Muscle of back (tissue), 11 donors: ENCODE results near the gene SMG6. TPM values are rescaled to one million over a fixed set of nuclear protein-coding genes. Genes with fewer than 3 reads are reported as not detected.

Source experiments
- DNase-seq, 3 donors: peaks; one replicate each; pipeline versions ENCODE4 v3.0.0 to v3.0.0-alpha.2; 2013
- polyA plus RNA-seq, 10 donors: library from polyadenylated mRNA; unstranded; fragments of 120-200 nt; gene quantifications; one replicate each; pipeline ENCODE4 v1.2.1, GENCODE V29; 2013; ENCODE audit not compliant: insufficient read length in 10 of 10

Gene SMG6
- polyA plus RNA-seq, 10 donors = 12.5 to 20.1 (median 16.8) TPM

DNA sequence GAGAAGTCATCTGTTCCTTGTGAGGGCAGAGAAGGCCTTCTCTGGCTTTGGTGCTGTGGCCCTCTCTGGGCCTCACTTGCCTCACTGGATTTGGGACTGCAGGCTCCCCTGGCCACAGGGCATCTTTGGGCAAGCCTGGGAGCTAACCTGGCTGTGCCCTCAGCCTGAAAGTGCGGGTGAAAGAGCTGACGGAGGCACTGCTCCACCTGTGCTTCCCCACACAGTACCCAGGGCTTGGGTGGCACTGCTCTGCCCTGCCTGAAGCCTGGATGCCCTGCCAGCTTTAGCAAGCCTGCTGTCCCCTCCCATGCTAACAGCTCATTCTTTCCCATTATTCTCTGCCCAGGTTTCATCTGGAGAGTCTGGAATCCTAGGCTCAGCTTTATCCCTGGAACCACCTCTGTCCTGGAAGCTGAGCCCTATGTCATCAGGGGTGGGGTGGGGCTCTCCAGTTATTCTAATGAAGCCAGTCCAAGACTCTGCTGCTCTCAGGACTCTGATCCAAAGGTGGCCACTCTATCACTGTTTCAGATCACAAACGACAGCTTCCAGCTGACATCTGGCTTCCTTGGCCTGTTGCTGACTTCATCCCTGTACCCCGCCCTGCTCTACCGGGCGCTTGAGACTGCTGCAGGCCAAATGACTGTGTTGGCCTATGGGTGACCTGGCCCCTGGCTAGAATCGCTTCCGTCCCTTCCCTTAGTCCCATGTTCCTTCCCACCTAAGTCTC lies 219.4 kb downstream of the SMG6 start:
- peak in 2 of 3 donors; percentile 86 to 92 for DNase-seq

DNA sequence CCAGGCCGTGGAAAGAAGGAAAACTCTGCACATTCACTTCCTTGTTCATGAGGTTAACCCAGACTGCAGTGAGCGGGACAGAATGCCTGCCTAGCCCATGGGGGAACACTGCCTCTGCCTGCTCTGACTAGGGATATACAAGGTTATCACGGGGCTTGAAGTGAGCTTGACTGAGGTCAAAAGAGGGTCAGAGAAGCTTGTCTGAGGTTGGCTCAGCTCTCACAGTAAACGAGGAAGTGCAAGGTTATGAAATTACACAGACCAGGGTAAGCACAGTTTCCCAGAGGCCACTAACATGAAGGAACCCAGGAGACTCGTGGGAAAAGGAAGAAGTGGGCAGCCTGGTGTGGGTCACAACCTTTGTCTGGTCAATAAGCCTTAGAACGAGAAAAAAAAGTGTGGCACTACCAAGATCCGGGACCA lies 220.0 kb downstream of the SMG6 start:
- DNase-seq = peak in 2 of 3 donors; percentile 35 to 64

DNA sequence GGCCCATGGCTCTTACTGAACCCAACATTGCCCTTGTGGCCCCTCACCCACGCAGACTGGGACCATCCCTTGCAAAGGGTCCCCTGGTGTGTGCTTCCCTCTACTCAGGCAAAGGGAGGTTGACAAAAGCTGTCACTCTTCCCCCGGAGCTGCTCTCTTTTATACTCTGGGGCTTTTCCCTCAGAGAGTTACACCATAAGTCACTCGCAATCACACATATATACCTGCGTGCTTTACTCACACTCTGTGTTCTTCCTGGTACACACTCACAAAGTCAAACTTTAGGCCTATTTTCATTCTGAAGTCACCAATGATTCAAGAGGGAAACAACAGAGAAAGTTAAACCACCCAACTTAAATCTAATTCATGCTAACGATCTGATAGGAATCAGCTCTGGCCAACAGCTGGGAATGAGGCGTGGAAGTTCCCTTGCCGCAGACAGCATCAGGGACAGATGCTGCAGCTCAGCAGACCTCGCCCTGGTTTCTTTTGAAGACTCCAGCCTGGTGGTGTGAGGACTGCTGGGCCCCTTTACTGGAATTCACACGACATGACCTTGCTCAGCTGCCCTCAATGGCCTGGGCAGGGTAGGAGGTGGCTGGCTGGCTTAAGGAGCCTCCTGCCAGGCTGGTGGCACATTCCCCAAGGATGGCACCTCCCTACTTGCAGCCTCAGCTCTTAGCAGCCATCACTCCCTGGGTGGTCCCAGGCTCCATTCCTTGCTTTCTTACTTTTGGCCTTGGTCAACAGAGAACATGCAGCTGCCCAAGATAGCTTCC lies 221.4 kb downstream of the SMG6 start:
- DNase-seq = peak in 1 of 3 donors; percentile 53

DNA sequence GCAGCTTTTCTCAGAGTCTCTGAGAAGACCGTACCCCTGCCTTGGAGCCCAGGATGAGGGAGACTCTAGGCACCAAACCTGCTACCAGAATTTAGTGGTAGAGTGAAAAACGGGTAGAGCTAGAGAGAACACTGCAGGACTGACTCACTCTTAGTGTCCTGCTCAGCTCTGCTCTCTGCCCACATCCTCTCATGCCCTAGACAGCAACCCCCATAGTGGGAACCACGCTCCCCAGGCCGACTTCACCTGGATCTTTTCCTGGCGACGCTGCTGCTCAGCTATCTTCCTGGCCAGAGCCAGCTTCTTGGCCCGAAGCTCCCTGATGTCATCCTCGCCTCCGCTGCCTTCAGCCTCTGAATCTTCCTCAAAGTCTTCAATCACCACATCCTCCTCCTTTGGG lies 222.0 kb downstream of the SMG6 start:
- DNase-seq = no peak

DNA sequence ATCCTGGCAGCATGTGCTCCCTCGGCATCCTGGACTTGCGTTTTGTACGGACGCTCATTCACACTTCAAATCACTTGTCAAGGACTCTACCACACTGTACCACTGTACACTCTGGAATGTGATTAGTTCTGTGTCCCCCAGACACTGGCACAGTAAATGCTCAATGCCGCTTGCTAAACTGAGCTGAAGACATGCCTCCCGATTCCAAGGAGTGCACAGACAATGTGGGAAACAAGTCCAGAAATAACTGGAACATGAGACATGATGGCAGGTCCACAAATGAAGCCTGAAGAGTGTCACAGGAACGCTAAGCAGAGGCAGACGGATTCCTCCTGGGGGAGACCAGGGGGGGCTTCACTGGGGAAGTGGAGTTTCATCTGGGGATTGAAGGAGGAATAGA lies 226.5 kb downstream of the SMG6 start:
- no peak for DNase-seq

DNA sequence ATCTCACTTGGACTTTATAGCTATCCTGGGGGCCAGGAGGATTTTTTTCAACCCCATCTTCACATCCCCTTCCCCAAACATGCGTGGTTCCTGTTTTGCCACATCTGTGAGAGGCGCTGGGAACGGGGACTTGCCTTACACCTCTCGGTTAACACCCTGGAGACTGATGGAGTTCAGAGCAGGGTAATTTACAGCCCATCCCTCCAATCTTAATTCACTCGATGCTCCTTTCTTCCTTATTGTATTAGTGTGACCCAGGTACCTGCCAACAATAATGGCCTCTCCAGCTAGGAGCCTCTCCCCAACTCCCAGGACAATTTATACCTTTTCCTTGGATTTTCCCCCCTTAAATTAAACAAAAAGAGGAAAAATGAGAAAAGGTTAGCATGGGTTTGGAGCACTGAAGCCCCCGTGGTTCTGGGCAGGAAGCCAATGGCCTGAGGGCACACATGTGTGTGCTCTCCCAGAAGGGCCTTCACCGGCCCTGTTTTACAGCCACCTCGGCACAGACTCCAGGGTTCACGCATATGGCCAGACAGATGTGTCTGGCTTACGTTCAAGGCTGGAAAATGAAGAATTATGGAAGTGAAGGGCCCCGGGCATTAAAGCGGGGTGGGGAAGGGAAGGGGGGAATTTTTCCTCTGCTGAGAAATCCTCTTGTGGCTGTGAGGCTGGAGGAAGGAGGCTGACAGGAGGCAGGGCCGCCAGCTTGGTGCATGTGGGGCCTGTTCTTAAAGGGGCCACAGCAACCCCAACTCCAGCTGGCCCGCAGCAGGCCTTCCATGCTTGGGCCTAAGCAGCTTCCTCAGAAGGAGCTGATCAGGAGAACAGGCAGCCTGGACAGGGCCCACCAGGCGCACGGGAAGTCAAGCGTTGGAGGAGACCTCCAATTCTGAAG lies 227.2 kb downstream of the SMG6 start:
- peak in 2 of 3 donors; percentile 71 to 91 for DNase-seq

DNA sequence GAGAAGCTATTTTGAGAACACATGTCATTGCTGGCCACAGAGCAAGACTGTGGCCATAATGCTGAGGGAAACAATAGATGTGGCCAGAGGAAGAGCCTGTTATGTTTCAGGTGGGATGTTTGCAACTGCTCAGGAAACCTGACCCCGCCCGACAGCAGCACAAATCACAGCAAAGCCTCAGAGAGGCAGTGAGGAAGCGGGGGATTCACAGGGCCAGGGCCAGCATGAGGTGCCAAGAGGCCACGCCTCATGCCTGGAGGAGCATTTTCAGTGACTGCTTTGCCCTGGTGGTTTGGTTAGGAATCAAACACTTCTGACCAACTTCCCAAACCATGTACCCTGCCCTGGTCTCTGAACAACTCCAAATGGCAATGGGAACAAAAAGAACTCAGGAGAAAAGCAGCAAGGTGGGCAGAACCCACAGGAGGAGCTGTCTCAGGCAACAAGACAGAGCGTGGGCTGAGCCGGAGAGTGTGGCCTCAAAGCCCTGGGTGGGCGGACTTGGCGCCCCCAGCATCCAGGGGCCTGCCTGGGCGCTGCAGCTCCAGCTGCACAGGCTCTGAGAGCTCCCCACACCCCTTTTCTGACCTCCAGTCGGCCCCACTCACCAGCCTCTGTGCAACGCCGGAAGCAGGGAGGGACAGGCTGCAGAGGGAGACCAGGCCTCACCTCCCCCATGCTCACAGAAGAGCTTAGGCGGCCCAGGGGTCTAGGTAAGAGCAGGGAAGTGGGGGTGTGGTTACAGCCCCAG lies 228.1 kb downstream of the SMG6 start:
- DNase-seq = peak in 2 of 3 donors; percentile 80 to 94

DNA sequence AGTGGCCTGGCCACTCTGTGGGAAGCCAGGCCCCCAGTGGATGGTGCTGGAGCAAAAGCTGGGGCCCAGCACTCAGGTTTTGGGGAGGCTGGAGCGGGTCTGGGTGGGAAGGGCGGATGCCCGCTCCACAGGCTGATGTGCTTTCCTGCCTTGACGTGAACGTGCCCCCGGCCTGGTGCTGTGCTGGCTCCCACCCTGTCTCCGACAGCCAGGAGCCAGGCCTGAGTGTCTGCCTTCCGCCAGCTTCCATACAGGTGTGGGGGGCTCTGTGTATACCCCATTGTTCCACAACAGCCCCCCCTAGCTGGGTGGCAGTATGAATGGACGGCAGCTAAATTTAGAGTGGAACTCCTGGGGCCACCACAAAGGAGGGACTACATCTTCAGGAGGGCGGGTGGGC lies 228.7 kb downstream of the SMG6 start:
- no peak for DNase-seq

DNA sequence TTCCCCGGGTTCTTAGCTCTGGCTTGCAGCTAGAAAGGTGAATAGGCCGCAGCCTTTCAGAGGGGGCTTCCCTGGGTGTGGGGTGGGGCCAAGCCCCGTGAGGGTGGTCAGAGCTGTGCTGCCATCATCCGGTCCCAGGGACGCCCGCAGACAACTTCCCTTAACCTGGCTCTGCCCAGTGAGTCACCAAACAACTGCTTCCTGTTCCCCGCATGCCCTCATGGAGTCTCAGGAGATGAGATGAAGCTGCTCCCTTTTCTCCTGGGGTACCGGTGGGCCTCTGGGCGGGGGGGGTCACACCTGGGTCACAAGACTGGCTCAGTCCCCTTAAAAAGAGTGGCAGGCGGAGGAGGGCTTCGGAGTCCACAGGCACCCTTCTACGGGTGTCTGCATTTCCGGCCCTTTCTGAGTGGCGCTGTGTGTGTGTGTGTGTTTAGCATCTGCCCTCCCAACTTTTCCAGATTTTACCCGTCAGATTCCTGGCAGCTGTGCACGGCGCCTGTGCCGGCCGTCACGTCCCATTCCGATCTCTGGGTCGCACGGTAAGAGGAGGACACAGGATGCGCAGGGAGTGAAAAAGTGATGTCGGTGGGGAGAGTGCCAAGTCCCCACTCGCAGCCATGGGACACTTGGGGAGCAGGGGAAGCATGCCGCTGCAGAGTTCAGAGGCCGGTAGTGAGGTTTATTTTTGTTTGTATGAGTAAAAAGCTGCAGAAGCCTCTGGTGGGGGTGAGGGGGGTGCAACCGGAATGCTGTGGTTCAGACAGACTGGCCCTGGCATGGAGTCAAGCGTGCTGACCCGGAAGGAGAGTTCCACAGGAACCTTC lies 231.9 kb downstream of the SMG6 start:
- peak in 2 of 3 donors; percentile 25 to 75 for DNase-seq

DNA sequence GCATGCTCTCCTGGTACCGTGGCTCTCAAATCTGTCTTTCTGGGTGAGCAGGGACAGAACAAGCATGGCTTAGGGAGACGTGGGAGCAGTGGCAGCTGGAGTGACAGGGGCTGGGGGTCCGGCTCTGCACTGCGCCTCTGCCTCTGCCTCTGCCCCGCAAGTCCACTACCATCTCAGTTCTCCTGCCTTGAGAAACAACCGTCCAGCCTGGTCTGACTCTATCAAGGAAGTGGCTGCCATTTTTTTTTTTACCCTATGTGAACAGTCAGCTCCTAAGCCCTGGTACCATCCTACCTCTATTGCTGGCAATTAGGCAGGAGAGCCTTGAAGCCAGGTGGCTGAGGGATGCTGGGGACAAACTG lies 232.6 kb downstream of the SMG6 start:
- no peak for DNase-seq

DNA sequence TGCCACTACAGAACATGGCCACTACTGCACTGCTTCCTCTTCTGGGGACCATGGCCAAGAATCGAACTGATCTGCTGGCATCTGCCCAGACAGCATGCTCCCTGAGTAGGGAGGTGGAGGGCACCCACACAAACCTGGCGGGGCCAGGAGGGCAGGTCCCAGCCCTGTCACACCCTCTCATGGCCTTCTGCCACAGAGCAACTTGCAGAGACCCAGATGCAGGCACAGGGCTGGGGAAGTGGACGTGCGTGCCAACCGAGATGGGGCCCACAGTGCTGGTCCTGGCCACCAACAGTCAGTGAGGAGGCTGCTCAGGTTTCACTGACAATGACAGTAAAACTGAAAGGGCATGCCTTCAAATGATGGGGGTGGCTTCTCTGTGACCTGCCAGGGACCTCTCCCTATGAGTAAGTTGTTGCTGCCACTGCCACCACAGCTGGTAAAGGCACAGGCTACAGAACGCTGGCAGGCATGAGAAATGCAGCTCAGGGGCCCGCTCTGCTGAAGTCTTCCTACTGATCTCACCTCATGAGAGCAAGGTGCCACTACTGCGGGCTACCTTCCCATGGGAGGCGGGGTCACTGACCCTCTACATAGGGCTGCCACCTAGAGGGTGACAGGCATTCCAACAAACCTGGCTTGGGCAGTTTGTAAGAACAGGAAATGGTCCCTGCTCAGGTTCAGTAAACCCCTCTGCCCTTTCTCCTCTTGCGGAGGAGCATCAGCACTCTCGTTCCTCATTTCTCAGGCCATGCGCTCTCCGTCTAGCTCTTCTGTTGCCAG lies 233.2 kb downstream of the SMG6 start:
- DNase-seq = peak in 1 of 3 donors; percentile 30

DNA sequence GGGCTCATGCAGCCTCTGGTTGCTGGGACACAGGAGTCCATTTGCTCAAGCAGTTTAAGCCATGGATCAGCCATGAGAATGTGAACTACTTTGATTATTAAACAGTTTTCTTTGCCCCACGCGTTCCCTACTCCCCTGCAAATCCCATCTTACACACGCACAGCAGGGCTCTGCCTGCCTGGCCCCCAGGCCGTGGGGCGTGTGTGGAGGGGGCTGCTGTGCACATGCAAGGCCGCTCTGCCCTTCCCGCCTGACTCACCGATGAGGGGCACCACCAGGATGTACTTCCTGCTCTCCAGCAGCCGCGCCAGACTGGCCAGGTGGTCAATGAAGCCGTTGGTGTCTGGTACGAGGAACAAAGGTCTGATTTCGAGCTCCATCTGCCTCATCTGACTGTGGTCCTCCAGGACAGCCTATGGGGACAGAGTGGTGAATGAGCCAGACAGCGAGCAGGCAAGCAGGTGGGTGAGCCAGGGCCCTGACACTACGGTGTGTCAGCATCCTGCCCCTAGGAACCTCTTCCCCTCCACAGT lies 235.0 kb downstream of the SMG6 start:
- no peak for DNase-seq

DNA sequence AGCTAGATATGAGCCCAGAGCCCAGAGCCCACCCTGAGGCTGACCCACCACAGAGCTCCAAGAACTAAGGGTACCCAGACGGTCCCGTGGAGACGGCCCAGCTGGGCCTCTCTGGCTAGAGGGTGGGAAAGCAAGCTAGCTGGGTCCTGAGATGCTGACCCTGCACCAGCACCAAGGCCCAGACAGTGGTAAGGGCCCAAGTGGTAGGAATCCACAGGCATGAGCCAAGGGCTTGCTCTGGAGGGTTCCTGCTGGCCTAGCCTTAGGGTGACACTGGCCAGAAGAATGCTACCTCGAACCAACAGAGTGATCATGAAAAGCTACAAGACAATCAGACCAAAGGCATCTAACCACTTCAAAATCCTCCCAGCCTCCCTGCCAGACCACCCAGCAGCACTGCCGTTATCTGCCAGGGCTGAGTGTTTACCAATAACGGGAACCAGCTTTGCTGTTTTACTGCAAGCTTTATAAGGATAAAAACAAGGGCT lies 235.5 kb downstream of the SMG6 start:
- peak in 2 of 3 donors; percentile 22 to 60 for DNase-seq

DNA sequence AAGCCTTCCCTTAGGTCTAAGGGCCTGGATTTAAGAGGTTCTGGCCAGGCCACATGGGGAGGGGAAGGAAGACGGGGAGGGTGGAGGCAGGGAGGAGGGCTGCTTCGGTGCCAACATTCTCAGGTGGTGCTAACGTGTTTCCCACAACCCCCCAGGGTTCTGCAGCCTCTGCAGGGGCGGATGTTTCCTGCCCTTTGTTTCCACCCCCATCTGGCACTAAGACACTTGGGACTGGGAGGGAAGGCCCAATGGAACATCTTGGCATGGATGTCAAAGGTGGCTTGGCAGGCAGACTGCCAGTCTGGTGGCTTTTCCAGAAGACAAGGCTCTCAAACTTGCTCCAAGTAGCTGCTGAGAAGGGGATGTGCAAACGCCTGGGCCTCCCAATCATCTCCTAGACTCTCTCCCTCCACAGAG lies 236.0 kb downstream of the SMG6 start:
- DNase-seq = peak in 1 of 3 donors; percentile 59

DNA sequence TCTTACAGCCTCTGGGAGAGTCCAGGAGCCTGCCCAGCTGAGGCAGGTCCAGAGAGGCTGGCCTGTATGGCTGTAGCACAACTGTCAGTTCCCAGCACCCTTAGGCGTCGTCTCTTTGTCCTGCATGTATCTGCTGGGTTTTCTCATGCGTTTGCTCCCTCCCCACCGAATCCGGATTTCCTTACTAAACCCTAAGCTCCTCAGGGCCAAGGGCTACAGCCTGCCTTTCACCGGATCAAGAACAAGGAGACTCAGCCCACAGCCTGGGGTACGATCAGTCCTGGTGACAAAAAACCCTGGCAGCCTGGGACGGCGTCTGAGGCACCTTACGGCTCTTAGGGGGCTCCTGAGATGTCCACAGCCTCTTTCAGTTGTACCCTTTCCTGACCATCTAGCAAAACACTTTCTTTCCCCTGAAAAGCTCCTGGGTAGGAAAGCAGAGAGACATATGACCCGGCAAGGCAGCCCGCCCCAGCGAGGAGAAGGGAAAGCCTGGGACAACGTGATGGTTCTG lies 236.5 kb downstream of the SMG6 start:
- DNase-seq = peak in 1 of 3 donors; percentile 63

DNA sequence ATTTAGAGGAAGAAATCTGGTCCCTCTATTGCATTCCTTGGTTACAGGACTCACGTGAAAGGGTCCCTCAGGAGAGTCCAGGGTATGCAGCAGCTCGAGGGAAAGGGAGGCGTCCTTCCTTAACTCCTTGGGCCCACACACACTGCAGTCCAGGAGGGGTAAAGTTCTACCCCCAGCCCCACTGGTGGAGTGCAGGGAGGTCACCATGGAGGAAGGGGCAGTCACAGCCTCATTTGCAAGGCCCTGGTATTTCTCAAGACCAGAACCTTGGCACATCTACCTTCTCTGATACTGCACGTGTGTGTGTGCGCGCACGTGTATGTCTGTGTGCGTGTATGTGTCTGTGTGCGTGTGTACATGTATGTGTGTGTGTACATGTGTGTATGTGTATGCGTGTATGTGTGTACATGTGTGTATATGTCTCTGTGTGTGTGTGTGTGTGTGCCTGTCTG lies 237.6 kb downstream of the SMG6 start:
- peak in 2 of 3 donors; percentile 21 to 76 for DNase-seq

DNA sequence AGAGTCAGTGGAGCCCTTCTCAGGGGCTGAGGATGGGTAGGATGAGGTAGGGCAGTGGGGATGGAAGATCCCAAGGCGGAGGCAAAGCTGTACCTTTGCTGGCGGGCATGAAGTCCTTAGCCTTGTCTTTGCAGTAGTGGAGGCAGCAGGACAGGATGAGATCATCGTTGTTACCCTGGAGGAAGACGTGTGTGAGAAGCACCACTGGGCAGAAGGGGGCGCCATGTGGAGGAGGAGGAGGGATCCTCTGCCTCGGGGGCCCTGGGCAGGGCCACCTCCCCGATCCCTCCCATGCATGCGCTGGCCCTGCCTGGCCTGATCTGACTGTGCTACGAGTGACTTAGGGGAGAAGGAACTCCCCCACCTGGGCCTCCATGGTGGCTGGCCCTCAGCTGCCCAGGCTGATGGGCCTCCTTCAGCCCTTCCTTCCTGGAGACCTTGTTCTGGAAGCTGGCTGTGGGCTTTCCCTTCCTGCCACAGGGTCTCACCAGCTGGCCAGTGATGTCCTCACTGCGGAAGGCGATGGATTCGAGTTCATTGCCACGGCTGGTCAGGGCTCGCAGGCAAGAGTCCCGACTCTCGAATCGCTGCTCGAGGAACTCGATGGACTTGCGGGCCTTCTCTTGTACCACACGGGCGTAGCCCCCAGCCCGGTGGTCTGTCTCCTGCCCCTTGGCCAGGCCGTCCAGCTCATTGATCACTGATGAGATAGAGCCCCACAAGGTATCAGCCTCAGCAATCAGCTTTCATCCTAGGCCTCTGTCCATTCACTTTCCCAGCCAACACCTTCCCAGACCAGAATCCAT lies 238.4 kb downstream of the SMG6 start:
- DNase-seq = peak in 2 of 3 donors; percentile 63 to 78

DNA sequence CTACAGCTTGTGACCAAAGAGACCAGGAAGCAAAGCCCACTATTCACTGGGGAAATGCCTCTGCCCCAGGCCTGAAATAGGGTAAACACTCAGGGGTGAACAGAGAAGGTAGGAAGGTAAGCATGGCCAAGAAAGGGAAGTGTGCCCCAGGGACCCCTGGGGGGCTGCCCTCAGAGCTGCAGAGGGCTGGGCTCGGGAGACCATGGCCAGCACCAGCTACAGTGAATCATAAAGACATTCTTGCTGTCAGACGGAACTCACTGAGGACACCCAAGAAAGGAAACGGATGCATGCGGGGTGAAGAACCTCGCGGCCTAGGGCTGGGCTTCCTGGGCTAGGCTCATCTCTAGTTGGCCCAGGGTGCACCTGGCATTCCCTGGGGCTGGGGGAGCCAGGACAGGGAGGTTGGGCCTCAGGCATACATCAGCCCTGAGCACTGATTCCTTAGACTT lies 239.0 kb downstream of the SMG6 start:
- DNase-seq = peak in 2 of 3 donors; percentile 20 to 67
